Measurements from ENCODE around the gene CADPS2.

Gene CADPS2

DNA sequence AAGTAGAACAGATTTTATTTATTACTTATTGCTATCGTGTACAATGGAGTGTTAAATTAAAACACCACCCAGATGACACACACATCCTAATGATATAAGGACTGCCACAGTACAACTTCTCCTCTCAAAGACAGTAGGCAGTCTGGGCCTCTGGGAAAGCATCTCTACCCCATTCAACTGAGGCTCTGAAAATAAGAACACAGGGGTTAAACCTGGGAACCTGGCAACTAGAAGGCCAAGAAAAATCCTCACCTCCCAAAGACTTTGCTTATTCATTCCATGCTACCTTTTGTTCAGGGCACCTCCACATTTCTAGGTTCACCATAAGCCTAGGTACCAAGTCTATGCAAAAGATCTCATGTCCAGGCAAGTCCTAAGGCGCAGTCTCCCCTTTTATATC is 456.3 kb downstream of the CADPS2 start:
- no peak for DNase-seq

- no peak for DNase-seq
Observed at GRCh38 chr7:122425731-122426130, 460.5 kb downstream of the CADPS2 start.

GRCh38 chr7:122423591-122423990 is 462.7 kb downstream of the CADPS2 start:
- DNase-seq: no peak

GRCh38 chr7:122416336-122416735 is 469.9 kb downstream of the CADPS2 start:
- DNase-seq: no peak

- no peak for DNase-seq
Observed at GRCh38 chr7:122415510-122415909, 470.8 kb downstream of the CADPS2 start.

DNA sequence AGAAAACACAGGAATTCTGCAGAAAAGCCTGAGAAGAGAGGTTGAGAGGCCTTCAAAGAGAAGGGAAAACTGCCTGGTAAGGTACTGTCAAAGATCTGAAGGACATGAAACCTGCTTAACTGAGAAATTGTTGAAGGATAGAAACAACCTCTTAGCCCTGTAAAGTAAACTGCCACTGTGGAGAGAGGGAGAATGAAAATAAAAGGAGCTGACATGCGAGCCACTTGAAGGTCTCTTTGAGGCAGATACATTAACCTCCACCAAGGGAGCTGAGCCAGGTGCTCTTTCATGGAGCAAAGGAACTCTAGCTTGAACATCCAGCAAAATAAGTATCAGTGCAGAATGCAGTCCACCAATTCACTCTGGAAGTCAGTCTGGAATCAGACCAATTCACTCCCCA is 472.9 kb downstream of the CADPS2 start:
- DNase-seq: no peak

- DNase-seq: no peak
Observed at GRCh38 chr7:122412883-122413282, 473.4 kb downstream of the CADPS2 start.

DNA sequence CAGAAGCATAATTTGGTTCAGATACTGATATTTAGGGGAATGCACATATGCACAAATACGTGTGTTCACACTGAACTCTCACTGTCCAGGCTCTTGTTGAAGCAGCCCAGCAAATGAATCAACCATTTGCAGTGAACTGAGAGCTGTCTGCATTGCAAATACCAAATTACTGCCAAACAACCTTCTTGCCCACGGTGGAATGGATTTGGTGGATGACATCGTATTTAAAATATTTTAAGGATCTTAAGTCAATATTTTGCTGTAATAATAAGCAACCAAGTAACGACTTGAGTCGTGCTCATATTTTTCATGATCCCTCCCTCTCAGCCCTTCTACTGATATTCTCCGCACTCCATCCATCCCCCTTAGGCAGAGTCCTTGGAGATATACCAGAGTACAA is 473.8 kb downstream of the CADPS2 start:
- DNase-seq: no peak

DNA sequence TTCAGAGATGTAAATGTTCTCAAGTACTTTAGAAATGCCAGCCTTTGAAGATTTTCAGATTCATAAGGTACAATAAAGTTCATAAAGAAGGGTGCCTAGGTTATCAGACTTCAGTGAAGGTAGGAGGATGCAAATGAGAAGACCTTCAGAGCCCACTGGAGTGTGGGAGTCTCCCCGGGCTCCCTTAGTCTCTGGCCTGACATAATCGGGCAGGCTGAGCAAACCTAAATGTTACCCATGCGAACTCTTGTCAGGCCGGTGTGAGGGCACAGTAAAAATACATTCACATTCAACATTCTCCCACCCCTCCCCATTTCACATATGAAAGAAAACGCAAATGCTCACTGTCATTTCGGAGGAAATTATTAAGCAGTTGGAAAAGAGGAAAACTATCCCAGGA is 479.1 kb downstream of the CADPS2 start:
- DNase-seq: no peak

DNA sequence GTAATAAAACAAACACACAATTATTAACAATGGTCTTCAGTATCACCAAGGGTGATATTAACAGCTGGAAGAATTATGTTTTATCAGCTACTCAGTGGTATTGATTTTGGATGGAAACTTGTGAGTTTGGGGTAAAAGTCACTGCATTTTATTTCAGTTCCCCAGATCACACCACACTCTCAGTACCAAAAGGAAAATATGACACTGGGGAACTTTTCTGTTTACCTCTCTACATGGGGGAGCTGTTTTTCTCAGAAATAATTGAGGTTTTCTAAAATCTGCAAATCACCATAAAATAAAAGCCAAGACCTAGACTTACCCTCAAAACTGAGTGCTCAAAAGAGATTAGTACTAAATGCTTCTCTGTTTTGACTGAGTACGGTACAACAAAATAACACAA is 483.1 kb downstream of the CADPS2 start:
- DNase-seq: no peak

DNA sequence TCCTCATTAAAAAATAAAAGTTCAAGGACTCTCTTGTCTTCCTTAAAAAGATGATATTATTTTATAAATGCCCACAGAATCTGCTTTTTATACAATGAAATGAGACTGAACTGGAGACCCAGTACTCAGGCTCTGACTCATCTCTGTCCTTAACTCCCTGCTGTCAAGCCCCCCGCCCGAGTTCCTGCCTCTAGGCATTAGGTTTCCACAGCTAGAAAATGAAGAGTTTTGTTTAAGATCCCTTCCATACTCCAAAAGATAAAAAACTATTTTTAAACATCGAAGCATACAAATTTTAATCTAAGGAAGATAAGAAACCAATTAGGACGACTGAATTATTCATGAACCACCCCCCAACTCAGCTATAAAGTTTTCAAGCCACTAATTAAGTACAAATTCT is 484.0 kb downstream of the CADPS2 start:
- no peak for DNase-seq

- no peak for DNase-seq
Observed at GRCh38 chr7:122397381-122397780, 488.9 kb downstream of the CADPS2 start.

- DNase-seq: no peak
Observed at GRCh38 chr7:122394512-122394911, 491.7 kb downstream of the CADPS2 start.

GRCh38 chr7:122384528-122384927 is 501.7 kb downstream of the CADPS2 start:
- DNase-seq: no peak

DNA sequence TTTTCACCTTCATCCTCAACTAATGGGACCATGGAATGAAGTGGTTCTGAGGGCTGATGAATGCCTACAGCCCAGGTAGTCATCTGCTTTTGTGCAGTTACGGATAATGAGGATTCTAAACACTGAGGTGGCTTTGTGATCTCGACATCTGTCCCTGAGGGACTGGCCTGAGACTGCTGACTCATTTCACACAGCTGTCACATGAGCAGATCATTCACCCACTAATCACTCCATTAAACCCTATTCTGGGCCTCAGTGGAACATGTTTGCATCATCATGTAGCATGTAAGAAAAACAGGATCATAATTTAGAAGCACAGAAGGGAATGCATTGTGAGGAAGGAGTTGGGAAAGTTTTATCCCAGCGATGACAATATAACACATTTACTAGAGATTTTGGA is 502.3 kb downstream of the CADPS2 start:
- no peak for DNase-seq

DNA sequence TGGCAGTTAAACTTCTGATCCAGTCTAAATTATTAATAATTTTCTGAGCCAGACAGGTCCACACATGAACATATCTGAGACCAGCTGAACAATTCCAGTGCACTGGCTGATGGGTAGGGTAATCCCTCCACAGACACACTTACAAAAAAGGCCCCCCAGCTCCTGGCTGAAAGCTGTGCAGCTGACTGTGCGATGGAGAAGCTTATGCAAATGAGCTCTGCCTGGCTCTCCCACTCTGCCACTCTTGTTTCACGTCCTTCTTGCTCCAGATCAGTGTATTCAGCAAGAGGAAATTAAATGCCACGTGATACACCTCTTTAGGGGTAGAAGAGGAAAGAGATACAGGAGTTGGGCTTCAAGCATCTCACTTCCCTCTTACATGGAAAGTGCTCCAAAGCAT is 505.3 kb downstream of the CADPS2 start:
- DNase-seq: no peak

GRCh38 chr7:122379491-122379890 is 506.8 kb downstream of the CADPS2 start:
- DNase-seq: no peak

GRCh38 chr7:122369756-122370155 is 516.5 kb downstream of the CADPS2 start:
- DNase-seq: no peak

- DNase-seq: no peak
Observed at GRCh38 chr7:122364761-122365280, 521.4 kb downstream of the CADPS2 start.

- no peak for DNase-seq
Observed at GRCh38 chr7:122363144-122363543, 523.1 kb downstream of the CADPS2 start.

DNA sequence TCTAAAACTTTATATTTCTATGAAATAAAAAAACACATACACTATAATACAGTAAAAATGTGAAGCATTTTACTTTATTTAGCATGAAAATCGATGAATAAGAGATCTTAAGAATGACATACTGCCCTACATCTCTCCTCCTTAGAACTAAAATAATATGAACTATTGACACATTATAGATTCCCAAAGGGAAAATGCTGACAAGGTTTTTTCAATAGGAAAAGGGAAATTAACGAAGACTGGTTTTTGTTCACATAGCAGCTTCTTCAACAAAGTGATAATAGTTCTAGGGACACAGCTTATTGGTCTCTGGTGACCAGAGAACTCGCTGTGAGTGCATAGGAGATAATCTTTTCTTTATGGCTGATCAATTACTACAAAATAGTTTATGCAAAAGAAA is 523.8 kb downstream of the CADPS2 start:
- DNase-seq: no peak

DNA sequence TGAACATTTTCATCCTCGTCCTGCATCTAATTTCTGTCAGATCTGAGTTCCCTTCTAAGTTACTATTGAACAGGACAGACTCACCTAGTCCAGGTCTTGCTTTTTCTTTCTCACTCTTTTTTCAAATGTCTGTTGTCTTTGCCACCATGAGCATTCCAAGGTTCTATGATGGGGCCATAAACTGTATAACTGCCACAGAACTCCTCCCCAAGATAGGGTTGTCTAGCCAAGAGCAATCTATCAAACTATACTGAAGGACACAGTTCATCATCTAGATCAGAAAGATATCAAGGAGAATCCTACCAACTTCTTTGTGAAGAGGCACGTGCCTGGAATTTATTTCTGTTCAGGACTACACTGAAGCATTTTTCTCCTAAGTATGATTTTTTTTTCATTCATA is 531.6 kb downstream of the CADPS2 start:
- no peak for DNase-seq

DNA sequence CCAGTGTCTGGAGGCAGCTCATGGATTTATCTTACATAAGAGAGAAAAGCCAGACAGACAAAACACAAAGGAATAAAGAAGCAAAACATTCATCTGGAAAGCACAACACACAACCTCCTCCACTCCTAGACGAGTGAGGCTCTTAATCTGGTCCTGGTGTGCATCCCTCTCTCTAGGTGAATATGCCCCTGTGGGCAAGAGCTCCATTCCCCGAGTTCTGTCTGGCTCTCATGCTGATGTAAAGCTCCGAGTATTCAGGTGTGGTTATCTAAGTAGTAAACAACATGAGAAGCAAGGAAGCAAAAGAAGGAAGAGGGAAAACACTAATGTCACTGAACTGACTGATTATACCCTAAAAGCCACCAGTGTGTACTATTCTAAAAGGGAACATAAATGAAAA is 533.8 kb downstream of the CADPS2 start:
- DNase-seq: no peak

- no peak for DNase-seq
Observed at GRCh38 chr7:122350701-122351100, 535.6 kb downstream of the CADPS2 start.

DNA sequence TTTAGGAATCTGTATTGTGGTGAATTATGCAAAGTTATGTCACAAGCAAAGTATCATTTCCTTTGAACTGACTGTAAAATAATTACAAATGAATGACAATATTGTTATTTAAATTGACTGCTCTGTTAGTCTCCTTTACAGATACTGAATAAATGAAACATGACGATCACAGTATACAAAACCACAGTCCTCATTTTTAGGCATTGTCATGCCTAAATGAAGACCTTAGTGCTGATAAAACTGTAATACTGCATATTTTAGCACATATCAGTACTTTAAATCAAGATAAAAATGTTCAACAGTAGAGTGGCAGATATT is 542.0 kb downstream of the CADPS2 start:
- no peak for DNase-seq

Data from activated CD4-positive, alpha-beta T cell treated with anti-CD3 and anti-CD28 coated beads for 4 hours (primary cell).